Measurements from ENCODE around the gene B4GALT2.

B4GALT2 gene

DNA sequence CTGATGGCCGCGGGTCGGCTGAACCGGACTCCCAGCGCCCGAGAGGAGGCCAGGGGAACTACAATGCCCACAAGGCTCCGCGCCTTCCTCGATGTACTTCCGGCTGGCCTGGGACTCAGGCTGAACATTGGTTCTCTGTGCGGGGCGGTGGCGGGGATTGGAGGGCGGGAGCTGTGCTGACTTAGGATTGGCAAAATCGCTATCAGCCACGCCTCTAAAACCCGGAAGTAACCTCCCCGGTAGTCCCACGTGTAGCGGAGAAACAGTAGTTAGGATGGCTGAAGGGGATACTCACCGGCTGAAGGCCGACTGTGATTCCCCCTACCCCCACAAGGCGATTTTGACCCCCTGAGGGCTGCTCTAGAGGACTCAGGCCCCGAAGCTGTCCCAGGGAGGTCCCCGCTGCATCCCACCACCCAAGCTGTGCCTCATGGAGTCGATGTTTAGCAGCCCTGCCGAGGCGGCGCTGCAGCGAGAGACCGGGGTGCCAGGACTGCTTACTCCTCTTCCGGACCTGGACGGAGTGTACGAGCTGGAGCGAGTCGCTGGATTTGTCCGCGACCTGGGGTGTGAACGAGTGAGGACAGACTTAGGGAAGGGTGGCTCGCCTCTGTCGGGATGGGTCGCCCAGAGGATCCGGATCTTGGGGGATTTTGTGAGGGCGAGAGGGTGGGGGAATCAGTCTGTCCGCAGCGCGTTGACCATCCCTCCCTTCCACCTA is 9.1 kb upstream of the B4GALT2 start, which contains the start of gene DPH2:
Gene DPH2 (plus strand): TSS at position 265 of the 721 bp plus-strand sequence. CDS start 166 bp downstream, at position 431.
- peak; percentile 96 for DNase-seq (ENCODE audit: low spot score)

DNA sequence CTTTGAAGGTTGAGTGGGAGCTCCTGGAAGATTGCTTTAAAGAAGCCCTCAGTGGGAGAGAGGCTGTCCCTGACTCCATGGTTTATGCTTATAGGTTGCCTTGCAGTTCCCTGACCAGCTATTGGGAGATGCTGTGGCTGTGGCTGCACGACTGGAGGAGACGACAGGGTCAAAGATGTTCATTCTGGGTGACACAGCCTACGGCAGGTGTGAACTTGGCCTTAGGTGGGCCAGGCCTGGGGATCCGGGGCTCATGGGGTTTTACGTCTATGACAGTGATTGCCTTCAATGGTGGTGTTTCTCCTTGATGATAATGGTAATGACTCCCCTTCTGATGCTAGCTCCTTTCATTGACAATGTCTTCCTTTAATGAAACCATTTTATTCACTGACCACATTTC is 8.5 kb upstream of the B4GALT2 start:
- DNase-seq (ENCODE audit: low spot score), result no peak

- DNase-seq (ENCODE audit: low spot score), result no peak
These were observed 8.1 kb upstream of the B4GALT2 start for GRCh38 chr1:43970911-43971310.

- DNase-seq (ENCODE audit: low spot score), result no peak
These were observed 7.6 kb upstream of the B4GALT2 start for GRCh38 chr1:43971336-43971980.

DNA sequence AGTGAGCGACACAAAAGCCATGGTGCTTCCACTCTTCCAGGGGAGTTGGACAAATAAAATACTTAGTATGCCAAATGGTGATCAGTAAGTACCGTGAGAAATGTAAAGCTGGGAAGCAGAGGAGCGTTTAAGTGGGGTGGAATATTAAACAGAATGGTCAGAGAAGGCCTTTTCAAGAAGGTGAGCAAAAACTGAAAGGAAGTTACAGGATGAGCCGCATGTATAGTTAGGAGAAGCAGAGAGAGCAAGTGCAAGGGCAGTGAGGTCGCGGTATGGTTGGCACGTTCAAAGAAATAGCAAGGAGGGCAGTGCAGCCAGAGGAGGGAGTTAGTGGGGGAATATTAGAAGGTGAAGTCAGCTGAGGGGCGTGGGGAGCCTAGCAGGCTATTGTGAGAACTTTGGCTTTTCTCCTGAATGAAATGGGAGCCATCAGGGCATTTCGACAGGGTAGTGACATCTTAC is 5.0 kb upstream of the B4GALT2 start:
- DNase-seq (ENCODE audit: low spot score), result no peak

GRCh38 chr1:43974443-43975248 is 4.4 kb upstream of the B4GALT2 start, which contains the start of gene ATP6V0B:
ATP6V0B (plus strand) TSS chr1:43974960; CDS start chr1:43975041, 81 bp downstream.
- DNase-seq (ENCODE audit: low spot score), result peak; percentile 95

- DNase-seq (ENCODE audit: low spot score), result peak; percentile 29
These were observed 3.6 kb upstream of the B4GALT2 start for GRCh38 chr1:43975249-43975961.

DNA sequence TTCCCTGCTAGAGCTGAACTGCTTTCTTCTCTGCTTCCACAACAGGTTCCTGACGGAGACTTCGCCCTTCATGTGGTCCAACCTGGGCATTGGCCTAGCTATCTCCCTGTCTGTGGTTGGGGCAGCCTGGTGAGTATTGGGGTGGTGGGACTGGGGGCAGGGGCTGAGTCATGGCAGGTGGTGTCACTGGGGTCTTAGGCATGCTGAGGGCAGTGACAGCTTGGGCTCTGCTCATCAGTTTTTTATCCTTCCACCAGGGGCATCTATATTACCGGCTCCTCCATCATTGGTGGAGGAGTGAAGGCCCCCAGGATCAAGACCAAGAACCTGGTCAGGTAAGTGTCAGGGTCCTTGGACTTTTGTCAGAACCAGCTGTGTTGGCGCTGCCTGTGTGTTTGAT is 3.0 kb upstream of the B4GALT2 start:
- no peak for DNase-seq (ENCODE audit: low spot score)

DNA sequence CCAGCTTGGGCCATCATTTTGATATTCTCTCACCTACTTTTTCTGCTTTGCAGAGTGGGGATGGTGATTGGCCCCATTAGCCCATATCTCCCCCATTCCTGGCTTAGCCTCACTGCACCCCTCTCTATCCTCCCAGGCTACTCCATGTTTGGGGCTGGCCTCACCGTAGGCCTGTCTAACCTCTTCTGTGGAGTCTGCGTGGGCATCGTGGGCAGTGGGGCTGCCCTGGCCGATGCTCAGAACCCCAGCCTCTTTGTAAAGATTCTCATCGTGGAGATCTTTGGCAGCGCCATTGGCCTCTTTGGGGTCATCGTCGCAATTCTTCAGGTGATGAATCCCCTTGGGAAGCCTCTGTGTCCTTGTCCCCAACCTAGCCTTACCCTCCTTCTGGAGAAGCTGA is 2.1 kb upstream of the B4GALT2 start:
- DNase-seq (ENCODE audit: low spot score), result no peak

DNA sequence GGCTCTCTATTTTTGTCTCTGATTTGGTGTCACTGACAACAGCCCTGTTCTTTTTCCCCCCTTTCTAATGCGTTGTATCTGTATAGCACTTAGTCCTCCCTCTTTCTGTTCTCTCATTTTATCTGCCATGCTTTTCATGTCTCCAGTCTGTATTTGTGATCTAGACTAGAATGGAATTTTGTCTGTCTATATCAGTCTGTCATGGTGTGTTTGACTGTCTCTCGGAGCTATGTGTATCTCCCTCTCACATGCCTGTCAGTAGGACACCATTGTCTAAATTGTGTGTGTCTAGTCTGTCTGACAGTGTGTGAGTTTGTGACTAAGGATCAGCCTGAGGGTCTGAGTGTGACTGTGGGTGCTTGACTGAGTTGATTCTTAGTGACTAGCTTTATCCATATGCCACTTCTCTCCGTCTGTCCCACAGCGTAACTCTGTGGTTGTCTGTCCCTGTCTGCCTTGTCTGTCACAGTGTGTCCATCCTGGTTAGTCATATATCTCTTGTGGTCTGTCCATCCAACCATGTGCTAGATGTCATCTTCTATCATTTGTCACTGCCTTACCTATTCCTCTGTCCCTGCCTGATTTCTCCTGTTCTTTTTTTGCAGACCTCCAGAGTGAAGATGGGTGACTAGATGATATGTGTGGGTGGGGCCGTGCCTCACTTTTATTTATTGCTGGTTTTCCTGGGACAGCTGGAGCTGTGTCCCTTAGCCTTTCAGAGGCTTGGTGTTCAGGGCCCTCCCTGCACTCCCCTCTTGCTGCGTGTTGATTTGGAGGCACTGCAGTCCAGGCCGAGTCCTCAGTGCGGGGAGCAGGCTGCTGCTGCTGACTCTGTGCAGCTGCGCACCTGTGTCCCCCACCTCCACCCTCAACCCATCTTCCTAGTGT is 1.4 kb upstream of the B4GALT2 start:
- no peak for DNase-seq (ENCODE audit: low spot score)

DNA sequence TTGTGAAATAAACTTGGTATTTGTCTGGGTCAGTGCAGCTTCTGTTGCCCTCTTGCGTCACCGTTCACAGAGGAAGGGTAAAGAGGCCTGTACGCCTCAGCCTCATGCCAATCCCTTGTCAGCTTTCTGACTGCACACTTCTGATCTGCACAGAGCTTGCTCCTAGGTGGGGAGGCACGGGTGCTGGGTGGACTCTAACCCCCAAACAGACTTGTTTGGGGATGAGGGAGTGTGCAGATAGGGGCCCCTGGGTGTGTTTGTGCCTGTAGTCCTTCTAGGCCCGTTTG is 803 bp upstream of the B4GALT2 start:
- no peak for DNase-seq (ENCODE audit: low spot score)

DNA sequence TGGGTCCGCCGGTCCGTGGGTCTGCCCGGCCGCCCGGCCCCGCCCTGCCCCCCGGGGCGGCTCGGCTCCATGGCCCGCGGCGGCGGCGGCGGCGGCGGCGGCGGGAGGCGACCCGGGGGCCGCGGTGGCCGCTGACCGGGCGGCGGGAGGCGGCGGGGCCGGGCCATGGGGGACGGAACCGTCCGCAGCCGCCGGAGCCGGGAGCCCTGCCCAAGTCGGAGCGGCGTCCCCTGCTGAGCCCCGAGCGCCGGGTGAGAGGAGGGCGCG is 184 bp downstream of the B4GALT2 start:
- DNase-seq (ENCODE audit: low spot score), result no peak

DNA sequence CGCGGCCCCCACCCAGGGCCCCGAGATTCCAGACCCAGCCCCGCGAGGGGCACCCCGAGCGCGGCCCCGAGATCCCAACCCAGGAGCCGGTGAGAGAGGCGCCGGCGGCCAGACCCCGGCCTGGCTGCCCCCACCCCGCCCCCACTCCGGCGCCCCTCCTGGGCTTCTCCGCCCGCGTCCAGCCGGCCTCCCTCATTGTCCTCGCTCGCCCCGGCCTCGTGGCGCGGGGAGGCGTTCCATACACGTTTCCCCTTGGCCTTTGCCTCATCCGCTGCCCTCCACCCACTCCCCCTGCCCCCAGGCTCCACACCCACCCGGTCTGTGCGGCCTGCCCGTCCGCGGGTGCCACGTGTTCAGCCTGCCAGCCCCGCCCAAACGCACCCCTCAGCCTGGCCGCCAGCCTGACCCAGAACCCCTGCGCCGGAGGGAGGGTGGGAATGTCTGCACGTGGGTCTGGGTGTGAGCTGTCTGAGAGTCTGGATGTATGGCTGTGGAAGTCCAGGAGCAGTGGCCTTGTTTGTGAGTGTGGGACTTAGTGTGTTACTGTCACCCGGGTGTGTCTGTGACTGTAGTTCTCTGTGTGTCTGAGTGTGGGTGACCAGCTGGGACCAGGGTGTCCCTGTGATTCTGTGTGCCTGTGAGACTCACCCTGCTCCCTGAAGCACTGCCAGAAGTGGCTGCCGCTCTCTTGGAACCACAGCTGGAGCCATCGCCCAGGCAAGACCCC is 681 bp downstream of the B4GALT2 start:
- DNase-seq (ENCODE audit: low spot score), result no peak

- no peak for DNase-seq (ENCODE audit: low spot score)
These were observed 1.5 kb downstream of the B4GALT2 start for GRCh38 chr1:43980255-43981134.

DNA sequence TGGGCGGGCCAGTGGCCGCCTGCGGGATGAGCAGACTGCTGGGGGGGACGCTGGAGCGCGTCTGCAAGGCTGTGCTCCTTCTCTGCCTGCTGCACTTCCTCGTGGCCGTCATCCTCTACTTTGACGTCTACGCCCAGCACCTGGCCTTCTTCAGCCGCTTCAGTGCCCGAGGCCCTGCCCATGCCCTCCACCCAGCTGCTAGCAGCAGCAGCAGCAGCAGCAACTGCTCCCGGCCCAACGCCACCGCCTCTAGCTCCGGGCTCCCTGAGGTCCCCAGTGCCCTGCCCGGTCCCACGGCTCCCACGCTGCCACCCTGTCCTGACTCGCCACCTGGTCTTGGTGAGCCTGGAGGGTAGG is 2.1 kb downstream of the B4GALT2 start:
- DNase-seq (ENCODE audit: low spot score), result no peak

DNA sequence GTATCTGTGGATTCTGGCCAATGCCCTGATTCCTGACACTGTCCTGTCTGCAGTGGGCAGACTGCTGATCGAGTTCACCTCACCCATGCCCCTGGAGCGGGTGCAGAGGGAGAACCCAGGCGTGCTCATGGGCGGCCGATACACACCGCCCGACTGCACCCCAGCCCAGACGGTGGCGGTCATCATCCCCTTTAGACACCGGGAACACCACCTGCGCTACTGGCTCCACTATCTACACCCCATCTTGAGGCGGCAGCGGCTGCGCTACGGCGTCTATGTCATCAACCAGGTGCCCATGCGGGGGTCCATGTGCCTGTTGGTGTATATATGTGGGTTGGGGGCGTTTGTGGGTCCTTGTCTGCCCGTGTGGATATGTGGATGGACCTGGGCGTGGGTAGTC is 2.6 kb downstream of the B4GALT2 start:
- DNase-seq (ENCODE audit: low spot score), result no peak

DNA sequence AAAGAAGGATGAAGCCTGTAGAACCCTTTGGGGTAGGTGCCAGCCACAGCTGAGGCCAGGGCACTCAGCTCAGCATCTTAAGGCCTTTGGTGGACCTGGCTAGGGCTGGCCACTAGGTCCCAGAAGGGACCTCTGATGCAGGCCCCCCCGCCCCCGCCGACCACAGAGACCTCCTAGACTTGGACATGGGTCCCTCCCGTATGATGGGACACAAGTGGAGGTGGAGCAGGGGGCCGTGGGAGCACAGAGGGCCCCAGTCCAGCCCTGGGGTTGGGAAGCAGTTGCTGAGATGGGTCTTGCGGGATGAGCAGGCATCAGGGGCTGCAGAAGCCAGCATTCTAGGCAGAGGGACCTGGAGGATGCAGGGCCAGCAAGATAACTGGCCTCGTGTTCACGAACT is 3.2 kb downstream of the B4GALT2 start:
- no peak for DNase-seq (ENCODE audit: low spot score)

GRCh38 chr1:43982808-43983207 is 3.8 kb downstream of the B4GALT2 start:
- no peak for DNase-seq (ENCODE audit: low spot score)

GRCh38 chr1:43983253-43983899 is 4.4 kb downstream of the B4GALT2 start:
- DNase-seq (ENCODE audit: low spot score), result no peak

Measured in COLO829 (cell line).